Measurements from ENCODE around the gene GIPC1.
"Not testable (repeated sequence)": the region's sequence is repeated elsewhere in the genome, so short reads cannot be mapped to it uniquely, and the experiment has no call there.

Gene GIPC1, protein sequence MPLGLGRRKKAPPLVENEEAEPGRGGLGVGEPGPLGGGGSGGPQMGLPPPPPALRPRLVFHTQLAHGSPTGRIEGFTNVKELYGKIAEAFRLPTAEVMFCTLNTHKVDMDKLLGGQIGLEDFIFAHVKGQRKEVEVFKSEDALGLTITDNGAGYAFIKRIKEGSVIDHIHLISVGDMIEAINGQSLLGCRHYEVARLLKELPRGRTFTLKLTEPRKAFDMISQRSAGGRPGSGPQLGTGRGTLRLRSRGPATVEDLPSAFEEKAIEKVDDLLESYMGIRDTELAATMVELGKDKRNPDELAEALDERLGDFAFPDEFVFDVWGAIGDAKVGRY

DNA sequence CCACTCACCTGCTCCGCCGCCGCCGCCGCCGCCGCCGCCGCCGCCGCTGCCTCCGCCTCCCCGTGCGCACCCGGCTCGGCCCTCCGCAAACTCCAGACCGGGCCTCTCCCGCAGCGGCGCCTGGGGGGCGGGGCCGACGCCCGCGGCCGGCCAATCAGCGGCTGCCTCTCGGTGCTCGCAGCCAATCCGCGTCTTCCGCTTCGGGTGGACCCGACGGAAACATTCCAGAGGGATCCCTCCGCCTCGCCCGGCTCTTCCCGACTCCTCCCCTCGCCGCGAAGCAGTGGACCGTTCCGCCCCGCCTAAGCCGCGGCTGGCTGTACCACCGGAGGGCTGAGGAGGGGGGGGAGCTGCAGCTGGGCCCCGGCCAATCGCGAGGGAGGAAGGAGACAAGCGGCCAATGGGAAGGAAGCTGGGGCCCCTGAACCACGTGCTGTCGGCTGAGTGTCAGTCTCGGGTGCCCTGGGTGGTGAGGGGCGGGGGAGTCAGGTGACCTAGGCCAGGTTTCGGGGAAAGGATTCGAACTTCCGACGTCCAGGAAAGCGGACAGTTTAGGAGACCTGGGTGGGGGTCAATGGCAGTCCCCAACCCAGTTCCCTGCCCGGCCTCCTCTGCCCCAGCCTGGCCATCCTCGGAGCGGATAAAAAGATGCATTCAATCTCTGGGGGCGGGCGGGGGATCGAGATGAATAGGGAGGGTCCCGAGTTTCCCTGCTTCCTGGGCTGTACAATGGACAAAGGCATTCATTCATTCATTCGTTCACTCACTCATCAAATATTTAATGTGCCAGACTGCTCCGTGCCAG is at the start of gene GIPC1:
Gene GIPC1 (minus strand): TSS at position 99 of the 805 bp plus-strand sequence. CDS start 13,151 bp downstream, outside the sequence.
- peak; percentile 64 to 73 (median 68) for DNase-seq

DNA sequence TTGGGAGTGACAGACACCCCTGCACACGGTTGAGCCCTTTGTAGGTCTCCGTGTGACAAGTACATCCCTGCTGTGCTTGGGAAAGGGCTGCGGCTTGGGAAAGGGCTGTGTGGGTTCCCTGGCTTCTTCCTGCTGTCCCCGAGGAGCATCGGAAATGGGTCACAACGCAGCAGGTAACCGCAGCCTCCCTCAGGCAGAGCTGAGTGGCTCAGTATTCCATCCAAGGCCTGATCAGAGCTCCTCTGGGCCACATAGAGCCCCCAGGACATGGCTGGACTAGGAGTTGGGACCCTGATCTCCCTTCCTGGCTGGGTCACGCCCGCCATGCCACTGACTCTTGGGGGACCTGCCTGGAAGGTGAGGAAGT is 49.8 kb upstream of the GIPC1 start:
- DNase-seq = no peak

DNA sequence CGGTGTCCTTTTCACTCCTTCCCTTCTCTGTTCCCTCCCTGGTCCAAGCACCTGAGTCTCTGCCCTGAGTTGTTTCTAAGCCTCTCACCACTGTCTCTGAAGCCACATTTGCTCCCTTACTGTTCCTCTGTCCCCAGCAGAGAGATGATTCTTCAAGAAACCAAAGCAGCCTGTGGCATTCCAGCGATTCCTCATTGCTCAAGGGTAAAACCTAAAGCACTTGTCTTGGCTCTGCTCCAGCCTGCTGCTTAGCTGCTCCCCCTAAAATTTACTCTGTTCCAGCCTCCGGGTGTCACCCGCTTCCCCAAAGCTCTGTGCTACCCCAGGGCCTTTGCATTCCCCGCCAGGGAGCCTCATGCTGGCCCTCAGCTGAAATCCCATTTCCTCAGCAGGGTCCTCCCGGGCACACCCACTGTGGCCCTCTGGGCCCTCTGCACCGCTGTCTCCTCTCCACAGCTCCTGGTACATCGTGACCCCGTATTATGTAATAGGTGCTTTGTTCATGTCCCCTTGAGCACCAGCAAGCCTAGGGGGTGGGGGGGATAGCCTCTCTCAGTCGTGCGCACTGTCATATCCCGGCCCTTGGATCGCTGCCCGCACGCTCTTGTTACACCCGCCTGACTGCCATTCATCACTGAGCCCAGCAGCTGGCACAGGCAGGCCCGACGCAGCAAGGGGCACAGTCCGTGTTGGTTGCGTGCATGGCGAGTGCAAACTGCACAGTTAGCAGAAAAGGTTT is 49.2 kb upstream of the GIPC1 start:
- no peak for DNase-seq

DNA sequence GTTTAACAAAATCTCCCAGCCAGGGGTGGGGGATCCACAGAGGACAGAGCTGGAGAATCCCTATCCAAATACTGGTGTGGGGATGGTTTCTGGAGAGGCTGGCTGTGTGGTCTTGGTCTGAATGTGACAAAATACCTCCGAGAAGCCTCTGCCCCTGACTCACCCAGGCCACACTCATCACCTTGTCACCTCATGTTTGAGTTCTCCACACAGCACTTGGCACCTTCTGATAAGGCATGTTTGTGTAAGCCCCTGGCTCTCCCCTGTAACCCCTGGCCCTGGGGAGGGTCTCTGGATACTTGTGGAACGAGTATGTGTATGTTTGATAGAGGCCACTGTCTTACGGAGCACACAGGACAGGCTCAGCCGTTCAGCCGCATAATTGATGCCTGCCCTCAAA is 48.1 kb upstream of the GIPC1 start:
- DNase-seq = no peak

DNA sequence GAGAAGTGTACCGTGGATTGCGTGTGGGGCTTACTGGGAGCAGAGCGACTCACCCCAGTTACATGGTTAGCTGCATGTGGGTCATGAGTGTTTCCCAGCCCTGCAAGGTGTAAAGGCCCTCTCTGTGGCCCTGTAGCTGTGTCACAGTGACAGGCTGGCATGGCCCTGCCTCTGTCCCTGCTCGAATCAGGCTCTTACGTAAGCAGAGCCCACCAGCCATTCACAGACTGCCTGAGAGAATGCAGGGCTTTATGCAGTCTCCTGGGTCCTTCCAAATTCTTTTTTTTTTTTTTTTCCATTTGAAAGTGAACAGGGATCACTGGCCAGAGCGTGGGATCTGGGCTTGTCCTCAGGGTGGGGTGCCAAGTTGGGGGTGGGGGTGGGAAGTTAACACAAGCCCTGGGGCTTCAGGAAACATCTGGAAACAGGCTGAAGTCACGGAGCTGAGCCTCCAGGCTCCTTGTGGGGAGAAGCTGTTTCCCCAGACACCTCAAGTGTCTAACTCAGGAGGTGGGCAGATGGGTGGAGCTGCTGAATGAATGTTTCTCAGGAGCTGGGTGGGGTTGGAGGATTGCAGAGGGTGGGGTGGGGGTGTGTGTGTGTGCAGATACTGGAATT is 46.9 kb upstream of the GIPC1 start:
- no peak for DNase-seq

DNA sequence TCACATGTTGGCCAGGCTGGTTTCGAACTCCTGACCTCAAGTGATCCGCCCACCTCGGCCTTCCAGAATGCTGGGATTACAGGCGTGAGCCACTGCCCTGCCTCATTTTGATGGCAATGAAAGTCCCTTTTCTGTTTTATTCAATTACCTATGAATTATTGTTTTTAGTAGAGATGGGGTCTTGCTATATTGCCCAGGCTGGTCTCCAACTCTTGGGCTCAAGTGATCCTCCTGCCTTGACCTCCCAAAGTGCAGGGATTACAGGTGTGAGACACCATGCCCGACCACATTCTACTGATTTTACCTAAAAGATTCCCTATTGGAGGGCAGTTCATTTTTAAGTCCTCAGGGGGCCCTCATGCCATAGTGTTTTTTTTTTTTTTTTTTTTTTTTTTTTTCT is 46.1 kb upstream of the GIPC1 start:
- not testable (repeated sequence) for DNase-seq

DNA sequence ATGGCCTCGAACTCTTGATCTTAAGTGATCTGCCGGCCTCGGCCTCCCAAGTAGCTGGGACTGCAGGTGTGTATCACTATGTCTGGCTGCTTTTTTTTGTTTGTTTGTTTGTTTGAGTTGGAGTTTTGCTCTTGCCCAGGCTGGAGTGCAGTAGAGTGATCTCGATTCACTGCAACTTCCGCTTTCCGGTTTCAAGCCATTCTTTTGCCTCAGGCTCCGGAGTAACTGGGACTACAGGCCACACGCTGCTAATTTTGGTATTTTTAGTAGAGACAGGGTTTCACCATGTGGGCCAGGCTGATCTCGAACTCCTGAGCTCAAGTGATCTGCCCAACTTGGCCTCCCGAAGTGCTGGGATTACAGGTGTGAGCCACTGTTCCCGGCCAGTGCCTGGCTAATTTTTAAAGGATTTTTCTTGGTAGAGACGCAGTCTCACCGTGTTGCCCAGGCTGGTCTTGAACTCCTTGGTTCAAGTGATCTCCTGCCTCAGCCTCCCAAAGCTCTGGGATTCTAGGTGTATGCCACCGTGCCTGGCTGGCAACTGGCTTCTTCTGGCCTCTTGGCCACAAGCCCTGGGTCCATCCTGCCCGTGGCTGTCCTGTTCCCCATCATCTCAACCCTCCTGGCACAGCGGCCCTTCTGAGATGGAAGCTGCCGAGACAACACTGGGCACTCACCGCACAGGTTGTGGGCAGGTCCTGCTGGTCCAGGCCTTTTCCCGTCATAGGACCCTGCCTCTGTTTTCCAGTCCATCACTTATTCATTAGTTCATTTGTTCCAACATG is 45.0 kb upstream of the GIPC1 start:
- DNase-seq = no peak

DNA sequence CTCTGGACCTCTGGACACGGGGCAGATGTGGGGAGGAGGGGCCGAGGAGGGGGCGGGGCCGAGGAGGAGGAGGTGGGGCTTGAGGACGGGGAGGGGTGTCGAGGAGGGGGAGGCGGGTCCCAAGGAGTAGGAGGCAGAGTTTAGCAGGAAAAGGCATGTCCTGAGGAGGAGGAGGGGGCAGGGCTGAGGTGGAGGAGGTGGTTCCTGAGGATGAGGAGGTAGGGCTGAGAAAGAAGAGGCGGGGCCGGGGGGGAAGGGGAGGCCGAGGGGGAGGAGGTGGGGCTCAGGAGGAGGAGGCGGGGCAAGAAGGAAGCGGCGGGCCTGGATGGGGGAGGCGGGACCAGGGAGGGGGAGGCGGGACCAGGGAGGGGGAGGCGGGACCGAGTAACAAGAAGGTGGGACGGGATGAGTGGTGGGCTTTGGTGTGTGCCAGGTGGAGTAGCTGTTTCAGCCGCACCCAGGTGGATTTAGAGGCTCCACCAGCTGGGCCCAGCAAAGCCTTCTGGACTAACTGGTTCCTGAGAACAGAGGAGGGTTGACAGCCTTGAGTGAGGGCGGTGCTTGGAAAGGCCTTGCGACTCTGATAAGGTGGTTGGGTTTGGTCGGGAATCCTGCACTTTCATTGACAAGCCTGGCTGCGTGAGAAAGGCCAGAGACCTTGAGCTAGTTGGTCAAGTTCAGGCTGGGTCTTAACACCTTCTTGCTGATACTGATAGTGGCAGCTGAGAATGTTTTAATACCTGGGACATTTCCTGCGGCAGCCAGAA is 41.2 kb upstream of the GIPC1 start:
- DNase-seq = peak in 2 of 4 experiments; percentile 15

DNA sequence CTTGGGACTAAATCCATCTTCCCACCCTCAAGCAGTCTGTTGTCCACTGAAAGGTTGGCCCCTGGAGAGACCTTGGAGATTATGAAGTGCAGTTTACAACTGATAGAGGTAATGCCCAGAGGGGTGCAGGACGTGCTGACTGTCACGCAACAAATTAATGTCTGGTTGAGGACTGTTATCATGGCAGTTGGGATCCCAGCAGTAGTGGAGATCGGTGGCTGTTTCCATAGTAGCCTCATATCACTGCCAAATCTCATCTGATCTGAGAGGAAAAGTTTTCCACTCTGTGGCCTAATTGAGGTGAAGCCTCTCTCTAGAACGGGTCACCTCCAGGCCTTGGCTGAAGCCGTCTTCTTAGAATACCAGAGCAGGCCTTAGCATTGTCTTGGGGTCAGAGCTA is 37.5 kb upstream of the GIPC1 start:
- DNase-seq = no peak

DNA sequence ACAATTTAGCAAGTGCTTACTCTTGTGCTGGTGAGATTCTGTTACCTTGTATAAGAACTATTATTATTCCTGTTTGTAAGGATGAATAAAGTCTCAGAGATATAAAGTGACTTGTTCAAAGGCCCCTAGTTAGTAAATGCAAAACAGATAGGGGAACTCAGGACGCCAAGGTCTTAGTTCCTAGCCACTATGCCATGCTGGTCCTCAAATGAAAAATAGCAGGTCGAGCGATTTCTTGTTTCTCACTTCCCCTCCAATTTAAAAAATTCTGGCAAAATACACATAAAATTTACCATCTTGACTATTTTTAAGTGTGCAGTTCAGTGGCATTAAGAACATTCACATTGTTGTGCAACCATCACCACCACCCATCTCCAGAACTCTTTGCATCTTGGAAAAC is 34.6 kb upstream of the GIPC1 start:
- DNase-seq = no peak

DNA sequence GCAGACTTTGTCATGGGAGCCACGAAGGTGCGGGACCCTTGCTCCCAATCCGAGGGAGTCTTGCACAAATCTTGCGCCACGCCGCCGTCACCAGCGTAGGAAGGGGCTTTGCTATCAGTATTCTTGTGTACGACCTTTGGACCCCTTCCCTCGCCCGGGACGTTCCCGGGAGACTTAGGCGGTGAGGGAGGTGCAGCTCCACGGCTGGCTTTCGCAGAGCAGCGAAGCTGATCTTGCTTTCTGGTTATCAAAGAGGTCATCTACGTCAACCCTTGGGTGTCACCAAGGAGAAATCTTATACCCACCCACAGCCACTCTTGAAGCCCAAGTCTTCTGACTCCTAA is 34.0 kb upstream of the GIPC1 start:
- no peak for DNase-seq

DNA sequence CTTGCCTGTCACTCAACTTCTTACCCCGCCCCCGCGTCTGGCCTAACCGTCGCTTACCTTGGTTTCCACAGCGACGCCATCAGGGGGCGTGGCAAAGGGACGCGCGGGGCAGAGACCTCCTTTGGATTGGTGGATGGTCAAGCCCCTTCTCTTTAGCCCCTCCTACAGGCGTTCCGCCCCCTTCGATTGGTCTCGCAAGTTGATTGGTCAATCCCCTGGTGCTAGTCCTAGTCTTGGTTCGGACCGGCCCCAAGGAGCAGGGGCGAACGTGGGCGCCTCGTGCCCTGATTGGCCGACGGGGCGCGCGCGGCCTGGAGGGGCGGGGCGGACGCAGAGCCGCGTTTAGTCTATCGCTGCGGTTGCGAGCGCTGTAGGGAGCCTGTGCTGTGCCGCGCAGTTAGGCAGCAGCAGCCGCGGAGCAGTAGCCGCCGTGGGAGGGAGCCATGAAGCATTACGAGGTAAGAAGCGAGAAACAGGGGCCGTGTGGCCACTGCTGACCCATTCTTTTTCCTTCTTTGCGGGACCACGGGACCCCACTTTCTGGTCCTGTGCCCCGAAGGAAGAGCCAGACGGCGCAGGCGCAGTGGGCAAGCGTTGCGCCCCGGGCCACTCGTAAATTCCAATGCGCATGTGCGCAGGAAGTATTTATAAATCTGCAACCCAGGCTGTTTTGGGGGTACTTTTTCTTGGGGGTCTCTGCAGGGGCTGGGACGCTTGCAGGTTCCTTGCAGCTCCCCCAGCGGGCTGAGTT is 33.5 kb upstream of the GIPC1 start, which contains the start of gene TECR:
Gene TECR (plus strand): TSS at position 341 of the 751 bp plus-strand sequence. CDS start 103 bp downstream, at position 444.
- DNase-seq = peak; percentile 99 to 100 (median 100)

DNA sequence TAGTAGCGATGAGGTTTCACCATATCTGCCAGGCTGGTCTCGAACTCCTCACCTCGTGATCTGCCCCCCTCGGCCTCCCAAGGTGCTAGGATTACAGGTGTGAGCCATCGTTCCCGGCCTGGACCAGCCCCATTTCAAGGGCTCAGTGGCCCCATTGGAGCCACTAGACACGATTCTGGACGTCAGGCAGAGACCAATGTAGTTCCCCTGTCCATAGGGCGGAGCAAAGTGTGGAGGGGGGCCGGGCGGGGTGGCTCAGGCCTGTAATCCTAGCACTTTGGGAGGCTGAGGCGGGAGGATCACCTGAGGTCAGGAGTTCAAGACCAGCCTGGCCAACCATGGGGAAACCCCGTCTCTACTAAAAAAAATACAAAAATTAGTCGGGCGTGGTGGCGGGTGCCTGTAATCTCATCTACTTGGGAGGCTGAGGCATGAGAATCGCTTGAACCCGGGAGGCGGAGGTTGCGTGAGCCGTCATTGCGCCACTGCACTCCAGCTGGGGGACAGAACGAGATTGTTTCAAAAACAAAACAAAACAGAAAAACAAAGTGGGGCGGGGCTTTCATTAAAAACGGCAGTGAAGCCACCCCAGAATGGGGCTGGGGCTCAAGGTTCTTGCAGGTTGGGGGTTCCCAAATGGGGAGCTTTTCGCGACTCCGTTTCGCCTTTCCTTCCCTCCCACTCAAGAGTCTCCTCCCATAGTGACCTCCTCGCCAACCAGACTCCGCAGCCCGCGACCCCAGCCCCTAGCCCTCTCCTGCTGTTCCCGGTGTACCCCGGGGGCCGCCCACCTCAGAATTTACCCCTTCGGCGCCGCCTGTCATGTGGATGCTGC is 32.7 kb upstream of the GIPC1 start:
- no peak for DNase-seq

DNA sequence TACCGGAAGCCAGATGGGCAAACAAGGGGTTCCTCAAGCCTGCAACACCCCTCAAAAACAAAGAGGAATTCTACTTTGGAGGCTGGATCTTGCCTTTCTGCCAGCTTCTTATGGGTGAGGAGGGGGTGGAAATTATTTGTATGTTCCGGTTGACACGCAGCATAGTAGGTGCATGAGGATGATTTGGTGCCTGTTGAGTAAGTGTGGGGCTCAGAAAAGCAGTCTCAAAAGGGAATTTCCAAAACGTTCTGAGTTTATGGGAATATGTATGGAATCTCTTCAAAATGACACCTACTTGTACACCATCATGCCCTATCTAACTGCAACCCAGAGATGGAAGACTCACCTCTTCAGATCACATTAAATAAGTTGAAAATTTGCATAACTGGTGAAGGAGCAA is 30.5 kb upstream of the GIPC1 start:
- no peak for DNase-seq

DNA sequence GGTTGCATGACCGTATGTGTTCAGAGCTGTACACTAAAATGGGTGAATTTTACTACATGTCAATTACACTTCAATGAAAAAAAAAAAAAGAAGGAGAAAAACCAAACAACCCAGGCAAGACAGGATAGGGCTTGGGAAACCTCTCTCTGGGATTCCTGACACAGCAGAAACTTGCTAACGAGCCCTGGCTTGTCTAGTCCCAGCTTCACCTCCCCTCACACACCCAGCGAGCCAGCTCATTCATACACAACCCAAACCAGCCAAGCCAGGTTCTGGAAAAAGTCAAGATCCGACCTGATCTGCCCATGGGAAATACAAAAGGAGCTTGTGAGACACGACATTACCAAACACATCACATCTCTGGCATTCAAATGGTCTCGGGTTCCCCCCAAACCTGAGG is 29.8 kb upstream of the GIPC1 start:
- DNase-seq = no peak

DNA sequence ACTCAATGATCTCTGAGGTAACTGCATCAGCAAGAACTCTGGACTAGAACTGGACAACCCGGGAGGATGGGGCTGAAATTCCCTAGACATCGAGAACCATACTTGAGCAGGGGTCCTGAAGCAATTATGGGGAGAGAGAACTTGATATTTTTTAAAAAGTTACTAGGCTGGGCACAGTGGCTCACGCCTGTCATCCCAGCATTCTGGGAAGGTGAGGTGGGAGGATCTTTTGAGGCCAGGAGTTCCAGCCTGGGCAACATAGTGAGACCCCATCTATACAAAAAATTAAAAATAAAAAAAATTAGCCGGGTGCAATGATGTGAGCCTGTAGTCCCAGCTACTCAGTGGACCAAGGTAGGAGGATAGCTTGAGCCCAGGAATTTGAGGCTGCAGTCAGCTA is 24.6 kb upstream of the GIPC1 start:
- DNase-seq = no peak

DNA sequence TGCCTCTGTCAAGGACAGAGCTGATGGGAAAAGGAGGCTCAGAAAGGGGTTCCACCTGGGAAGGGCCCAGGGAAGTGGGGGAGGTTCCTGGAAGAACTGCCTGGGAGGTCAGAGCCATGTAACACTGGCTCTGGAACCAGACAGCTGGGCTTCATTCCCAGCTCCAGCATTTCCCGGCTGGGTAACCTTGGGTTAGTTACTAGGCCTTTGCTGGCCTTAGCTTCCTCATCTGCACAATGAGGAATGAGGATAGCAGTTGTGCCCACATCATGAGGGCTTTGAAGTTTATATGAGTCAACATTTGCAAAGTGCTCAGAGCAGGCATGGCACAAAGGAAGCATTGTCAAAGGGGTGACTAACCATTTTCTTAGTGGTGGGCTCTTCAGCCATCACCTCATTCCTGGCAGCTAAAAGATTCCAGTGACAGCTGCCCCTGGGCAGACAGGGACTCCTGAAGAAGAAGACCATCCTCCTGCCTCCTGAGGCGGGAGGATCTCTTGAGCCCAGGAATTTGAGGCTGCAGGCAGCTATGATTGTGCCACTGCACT is 24.0 kb upstream of the GIPC1 start:
- DNase-seq = no peak

DNA sequence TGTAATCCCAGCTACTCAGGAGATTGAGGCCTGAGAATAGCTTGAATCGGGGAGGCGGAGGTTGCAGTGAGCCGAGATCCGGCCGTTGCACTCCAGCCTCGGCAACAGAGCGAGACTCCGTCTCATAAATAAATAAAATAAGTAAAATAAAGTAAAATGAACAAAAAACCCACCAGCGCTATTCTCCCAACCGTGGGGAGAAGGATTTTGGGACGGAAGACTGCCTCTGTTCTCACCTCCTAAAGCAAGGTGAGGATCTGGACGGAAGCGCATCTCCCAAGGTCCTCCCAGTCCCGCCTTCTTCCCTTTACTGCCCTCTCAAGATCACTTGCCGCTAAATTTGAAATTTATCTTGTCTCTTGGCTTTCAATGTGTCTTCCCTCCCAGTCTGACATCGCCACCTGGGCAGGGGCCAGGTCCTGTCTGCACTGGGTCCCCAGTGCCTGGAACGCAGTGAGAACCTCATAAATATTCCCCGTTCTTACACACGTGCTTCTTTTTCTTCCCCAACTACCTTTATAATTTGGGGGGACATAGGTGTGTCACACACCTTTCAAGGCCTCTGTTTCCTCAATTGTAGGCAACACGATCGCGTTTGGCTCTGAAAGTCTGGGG is 23.4 kb upstream of the GIPC1 start:
- no peak for DNase-seq

All from activated CD4-positive, CD25-positive, alpha-beta regulatory T cell (primary cell).